GM13976 (cell line): ENCODE results near the gene DMBX1.

Experiments used
- DNase-seq: peaks from one replicate; pipeline ENCODE4 v3.0.0; 2012; ENCODE audit warnings: low spot score
- in situ Hi-C: fragments of 300-500 bp; cut with MboI; formaldehyde crosslinking; loops from one replicate; pipeline ENCODE4 v1.12.0; 2022; ENCODE audit warnings: low sequenced_read_pairs, mixed read lengths, inconsistent platforms; ENCODE audit not compliant: unreplicated experiment
- TF ChIP-seq, protein P1 (sequence below): IDR thresholded peaks from 2 replicates; pipeline ENCODE4 v1.5.1; 2012; ENCODE audit warnings: borderline replicate concordance, mild to moderate bottlenecking; ENCODE audit not compliant: insufficient read depth; ENCODE audit errors: extremely low read depth, missing control alignments, control extremely low read depth

DMBX1 gene

DNA sequence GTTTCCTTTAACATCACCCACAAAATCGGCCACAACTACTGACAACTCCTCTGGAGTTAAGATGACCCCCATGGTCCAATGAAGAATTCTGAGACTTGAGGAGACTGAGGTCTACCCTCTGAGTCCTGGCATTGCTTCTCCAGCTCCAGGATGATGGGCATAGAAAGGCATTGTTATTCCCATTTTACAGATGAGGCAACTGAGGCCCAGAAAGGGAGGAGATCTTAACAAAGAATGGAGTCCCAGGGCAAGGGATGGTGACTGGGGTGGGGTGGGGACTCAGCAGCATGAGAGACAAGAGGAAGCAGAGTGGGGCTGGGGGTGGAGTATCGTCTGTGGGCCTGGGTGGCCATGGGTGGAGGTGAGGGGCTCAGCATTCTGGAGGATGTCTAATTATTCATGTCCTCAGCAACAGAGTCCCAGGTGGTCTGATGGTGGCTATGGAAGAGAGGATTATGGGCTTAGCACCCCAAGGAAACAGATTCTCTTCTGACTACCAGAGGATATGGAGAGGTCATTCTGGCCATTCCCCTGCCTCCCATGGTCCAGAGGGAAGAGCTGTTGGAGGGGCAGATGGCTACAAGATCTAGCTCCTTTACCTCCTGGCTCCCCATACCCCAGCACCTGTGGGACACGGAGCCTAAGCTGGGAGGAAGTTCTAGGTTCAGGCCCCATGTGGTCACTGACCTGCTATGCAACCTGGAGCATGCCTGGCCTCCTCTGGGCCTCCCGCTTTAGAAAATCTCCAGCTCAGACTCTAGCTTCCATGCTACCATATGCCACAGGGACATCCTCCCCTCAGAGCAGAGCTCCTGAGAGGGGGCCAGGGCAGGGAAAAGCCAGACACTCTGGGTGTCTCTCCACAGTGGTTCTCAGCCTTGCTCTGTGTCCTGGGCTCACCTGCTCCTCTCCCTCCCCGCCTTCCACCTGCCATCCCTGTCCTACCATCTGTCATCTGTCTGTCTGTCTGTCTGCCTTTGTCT lies 37.4 kb upstream of the DMBX1 start:
- no peak for DNase-seq
- TF ChIP-seq, protein P1, sequence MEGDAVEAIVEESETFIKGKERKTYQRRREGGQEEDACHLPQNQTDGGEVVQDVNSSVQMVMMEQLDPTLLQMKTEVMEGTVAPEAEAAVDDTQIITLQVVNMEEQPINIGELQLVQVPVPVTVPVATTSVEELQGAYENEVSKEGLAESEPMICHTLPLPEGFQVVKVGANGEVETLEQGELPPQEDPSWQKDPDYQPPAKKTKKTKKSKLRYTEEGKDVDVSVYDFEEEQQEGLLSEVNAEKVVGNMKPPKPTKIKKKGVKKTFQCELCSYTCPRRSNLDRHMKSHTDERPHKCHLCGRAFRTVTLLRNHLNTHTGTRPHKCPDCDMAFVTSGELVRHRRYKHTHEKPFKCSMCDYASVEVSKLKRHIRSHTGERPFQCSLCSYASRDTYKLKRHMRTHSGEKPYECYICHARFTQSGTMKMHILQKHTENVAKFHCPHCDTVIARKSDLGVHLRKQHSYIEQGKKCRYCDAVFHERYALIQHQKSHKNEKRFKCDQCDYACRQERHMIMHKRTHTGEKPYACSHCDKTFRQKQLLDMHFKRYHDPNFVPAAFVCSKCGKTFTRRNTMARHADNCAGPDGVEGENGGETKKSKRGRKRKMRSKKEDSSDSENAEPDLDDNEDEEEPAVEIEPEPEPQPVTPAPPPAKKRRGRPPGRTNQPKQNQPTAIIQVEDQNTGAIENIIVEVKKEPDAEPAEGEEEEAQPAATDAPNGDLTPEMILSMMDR = no peak
- in situ Hi-C loops = no loop called here

DNA sequence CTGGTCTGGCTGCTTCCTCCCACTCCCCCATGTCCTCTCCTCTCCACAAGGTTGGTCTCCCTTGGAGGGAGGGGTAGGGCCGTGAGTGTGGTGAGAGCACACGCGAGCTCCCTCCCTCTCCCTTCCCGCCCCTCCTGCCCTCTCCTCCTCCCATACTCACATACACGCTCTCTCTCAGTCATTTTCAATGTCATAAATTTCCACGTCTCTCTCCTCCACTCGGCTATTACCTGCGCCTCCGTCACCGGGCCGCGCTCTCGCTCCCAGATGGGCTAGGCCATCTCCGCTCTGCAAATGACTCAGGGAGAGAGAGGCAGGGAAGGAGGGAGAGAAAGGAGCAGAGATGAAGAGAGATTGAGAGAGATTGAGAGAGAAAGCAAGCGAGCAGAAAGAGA lies 36.7 kb upstream of the DMBX1 start:
- in situ Hi-C loops = no loop called here
- no peak for DNase-seq
- TF ChIP-seq, protein P1 = no peak

DNA sequence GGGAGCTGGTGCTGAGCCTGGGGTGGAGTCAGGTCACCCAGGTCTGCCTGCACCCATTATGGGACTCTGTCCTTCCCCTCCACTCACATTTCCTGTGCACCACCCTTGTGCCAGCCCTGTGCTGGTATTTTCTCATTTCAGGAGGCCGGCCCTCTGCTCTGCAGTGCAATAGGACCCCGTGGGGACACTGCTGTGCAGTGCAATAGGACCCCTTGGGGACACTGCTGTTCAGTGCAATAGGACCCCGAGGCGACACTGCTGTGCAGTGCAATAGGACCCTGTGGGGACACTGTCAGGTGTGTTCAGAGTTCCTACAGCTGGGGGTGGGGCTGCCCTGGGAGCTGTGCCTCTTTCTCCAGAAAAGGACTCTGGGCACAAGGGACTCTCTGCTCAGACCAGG lies 36.2 kb upstream of the DMBX1 start:
- in situ Hi-C loops = no loop called here
- DNase-seq = no peak
- TF ChIP-seq, protein P1 = no peak

DNA sequence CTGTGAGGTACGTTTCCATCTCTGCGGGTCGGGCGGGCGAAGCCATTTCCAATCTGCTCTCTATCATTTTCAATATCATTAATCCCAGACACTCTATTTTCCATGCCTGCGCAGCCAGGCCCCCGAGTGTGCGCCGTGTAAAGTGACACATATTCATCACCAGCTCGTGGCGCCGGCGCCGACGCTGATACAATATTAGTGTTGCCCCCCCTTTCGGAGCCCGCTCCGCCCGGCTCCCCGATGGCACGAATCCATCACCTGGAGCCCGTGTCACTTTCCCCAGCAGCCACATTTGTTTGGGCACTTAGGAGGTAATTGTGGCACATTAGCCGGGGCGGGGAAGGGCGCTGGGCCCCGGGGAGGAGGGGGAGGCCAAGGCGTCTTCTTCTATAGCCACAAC lies 33.7 kb upstream of the DMBX1 start:
- TF ChIP-seq, protein P1 = no peak
- in situ Hi-C loops = no loop called here

DNA sequence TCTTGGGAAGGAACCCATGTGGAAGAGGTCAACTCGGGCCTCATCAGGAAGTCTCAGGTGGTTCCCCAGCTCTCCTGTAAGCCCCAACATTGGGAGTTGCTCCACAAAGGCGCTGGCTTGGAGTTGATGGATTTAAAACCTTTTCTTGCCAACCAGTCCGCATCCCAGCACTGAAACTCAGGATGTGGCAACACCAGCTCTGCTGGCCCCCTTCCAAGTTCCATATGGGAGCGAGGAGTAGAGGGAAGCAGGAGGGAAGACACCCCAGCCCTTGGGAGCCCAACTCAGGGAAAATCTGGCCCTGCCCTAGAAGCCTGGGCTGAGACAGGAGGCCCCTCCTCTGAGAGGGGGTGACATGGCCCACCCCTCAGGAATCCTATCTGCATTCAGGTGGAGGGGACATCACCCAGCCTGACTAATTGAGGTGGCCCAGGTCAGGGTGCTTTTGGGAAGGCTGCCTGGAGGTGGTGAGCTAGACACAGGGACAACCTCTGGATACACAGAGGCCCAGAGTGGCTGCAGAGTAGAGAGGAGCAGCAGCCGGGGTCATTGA lies 33.1 kb upstream of the DMBX1 start:
- no peak for DNase-seq
- TF ChIP-seq, protein P1 = no peak
- in situ Hi-C loops = no loop called here

More for the DNA sequence above, 33.7 kb upstream of the DMBX1 start:
- no peak for DNase-seq

DNA sequence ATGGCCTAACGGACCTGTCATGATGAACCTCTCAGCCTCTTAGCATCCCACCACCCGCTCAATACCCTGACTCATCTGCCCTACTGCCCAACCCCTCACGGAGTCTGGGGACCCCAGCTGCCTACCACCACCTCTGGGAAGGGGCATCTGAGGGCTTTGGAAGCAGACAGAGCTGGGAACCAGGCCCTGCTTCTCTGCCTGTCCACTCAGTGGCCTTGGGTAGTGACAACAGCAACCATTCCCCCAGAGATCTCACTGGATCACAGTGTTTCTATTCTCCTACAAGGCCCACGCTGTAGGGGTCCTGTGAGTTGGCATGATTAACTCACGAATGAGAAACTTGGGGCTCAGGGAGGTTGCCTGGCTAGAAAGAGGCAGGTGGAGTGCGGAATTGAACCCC lies 32.5 kb upstream of the DMBX1 start:
- in situ Hi-C loops = no loop called here
- DNase-seq = no peak
- TF ChIP-seq, protein P1 = no peak
